SK-N-MC (cell line): Measurements from ENCODE around the gene MADD.

ENCODE experiments used
- EZH2 ChIP-seq: fragments of 200-600 bp; sonication (generic); IDR thresholded peaks from one replicate; pipeline ENCODE4 v1.6.1; 2017; ENCODE audit warnings: antibody characterized with exemption
- FOXP2 ChIP-seq: optimal IDR thresholded peaks from 2 replicates; pipeline ENCODE3; 2011; ENCODE audit warnings: mild to moderate bottlenecking, moderate library complexity; ENCODE audit not compliant: insufficient read depth; ENCODE audit errors: extremely low read length, control extremely low read depth
- POLR2AphosphoS5 ChIP-seq: IDR thresholded peaks from 2 replicates; pipeline ENCODE4 v1.6.1; 2012; ENCODE audit warnings: mild to moderate bottlenecking, low read depth, low read length, borderline replicate concordance

DNA sequence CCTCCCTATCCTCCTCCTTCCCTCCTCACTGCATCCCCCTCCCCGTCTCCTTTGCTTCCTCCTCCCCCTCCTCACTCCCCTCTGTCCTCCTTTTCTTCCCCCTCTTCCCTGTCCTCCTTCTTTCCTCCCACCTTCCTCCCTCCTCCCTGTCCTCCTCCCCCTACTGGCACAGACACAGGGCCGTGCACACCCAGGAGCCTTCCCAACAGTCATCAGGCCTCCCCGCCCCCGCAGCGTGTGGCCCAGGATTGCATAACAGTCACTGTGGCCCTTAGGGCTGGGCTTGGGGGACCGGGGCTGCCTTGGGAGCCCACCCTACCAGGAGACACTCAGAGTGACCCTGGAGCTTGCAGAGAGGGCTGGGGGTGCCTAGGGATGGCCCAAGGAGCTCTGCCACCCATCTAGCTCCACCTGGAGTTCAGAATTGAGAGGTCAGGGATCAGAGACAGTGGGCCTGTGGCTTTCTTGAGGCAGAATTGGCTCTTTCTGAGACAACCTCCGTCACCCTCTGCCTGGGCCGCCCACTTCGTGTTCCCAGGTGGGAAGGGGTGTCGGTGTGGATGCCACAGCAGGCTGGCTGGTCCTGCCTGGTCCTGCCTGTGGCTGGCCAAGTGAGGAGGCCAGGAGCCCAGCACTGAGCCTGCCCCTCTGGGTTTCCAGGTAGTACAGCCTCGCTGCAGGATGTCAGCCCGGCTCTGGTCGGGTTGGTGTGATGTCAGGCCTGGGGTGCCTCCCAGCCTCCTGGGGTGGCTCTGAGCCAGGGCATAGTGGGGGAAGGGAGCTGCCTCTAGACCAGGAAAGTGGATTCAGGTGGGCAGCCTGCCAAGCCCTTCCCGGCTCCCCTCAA, 106.8 kb downstream of the MADD start:
- TF ChIP-seq POLR2AphosphoS5 (no peak), EZH2 (no peak), FOXP2 (no peak)
